OCI-LY1 (cell line): ENCODE data around the gene RNF11.

Source experiments
- H2AFZ ChIP-seq: fragments of 200-600 bp; sonication (generic), shearing (Covaris generic); 2 replicates; pipeline ENCODE4 v1.6.0; 2014; ENCODE audit warnings: antibody characterized with exemption, mild to moderate bottlenecking, low read length
- H3F3A ChIP-seq: fragments of 200-600 bp; sonication (generic), shearing (Covaris generic); 2 replicates; pipeline ENCODE4 v1.6.0; 2014; ENCODE audit warnings: mild to moderate bottlenecking, antibody characterized with exemption, low read length, moderate library complexity; ENCODE audit not compliant: insufficient read depth
- H3K27ac ChIP-seq: fragments of 200-600 bp; sonication (generic); 2 replicates; pipeline ENCODE4 v1.5.1; 2014; ENCODE audit warnings: low read length, mixed run types, mild to moderate bottlenecking, low read depth; ENCODE audit not compliant: poor library complexity, severe bottlenecking
- H3K27me3 ChIP-seq: fragments of 200-600 bp; sonication (generic); 2 replicates; pipeline ENCODE4 v1.6.0; 2014; ENCODE audit warnings: antibody characterized with exemption, mild to moderate bottlenecking, low read length, moderate library complexity; ENCODE audit not compliant: insufficient read depth
- H3K36me3 ChIP-seq: fragments of 200-600 bp; sonication (generic); 2 replicates; pipeline ENCODE4 v1.6.1; 2014; ENCODE audit warnings: mild to moderate bottlenecking, antibody characterized with exemption, low read length, moderate library complexity, mixed read lengths; ENCODE audit not compliant: insufficient read depth
- H3K4me1 ChIP-seq: fragments of 200-600 bp; sonication (generic); 2 replicates; pipeline ENCODE4 v1.5.1; 2014; ENCODE audit warnings: mild to moderate bottlenecking, low read length, moderate library complexity; ENCODE audit not compliant: insufficient read depth, severe bottlenecking
- H3K4me2 ChIP-seq: fragments of 200-600 bp; sonication (generic), shearing (Covaris generic); 2 replicates; pipeline ENCODE4 v1.6.1; 2014; ENCODE audit warnings: low read length
- H3K4me3 ChIP-seq: fragments of 200-600 bp; sonication (generic); 2 replicates; pipeline ENCODE4 v1.5.1; 2014; ENCODE audit warnings: low read length, low read depth, mild to moderate bottlenecking, mixed read lengths; ENCODE audit not compliant: poor library complexity, severe bottlenecking
- H3K79me2 ChIP-seq: fragments of 200-600 bp; shearing (Covaris generic); 2 replicates; pipeline ENCODE4 v1.6.1; 2016; ENCODE audit warnings: mixed run types, low read length, mixed read lengths; ENCODE audit not compliant: insufficient read depth
- H3K9ac ChIP-seq: fragments of 200-600 bp; sonication (generic), shearing (Covaris generic); 2 replicates; pipeline ENCODE4 v1.6.1; 2014; ENCODE audit warnings: mild to moderate bottlenecking, low read length, mixed read lengths
- H3K9me2 ChIP-seq: fragments of 200-600 bp; sonication (generic), shearing (Covaris generic); 2 replicates; pipeline ENCODE4 v1.6.1; 2014; ENCODE audit warnings: low read depth, mild to moderate bottlenecking, low read length, mixed read lengths
- H3K9me3 ChIP-seq: fragments of 200-600 bp; shearing (Covaris generic); 2 replicates; pipeline ENCODE4 v1.6.1; 2014; ENCODE audit warnings: low read length, mixed read lengths
- H4K20me1 ChIP-seq: fragments of 200-600 bp; sonication (generic), shearing (Covaris generic); 2 replicates; pipeline ENCODE4 v1.6.0; 2016; ENCODE audit warnings: mild to moderate bottlenecking, low read length; ENCODE audit not compliant: insufficient read depth
- CTCF ChIP-seq: fragments of 200-600 bp; sonication (generic), shearing (Covaris generic); IDR thresholded peaks from 2 replicates; pipeline ENCODE4 v1.5.1; 2017; ENCODE audit warnings: mild to moderate bottlenecking, antibody characterized with exemption, low read length, moderate library complexity, mixed read lengths
- EZH2 ChIP-seq: fragments of 200-600 bp; sonication (generic), shearing (Covaris generic); IDR thresholded peaks from 2 replicates; pipeline ENCODE4 v1.8.0; 2017; ENCODE audit warnings: borderline replicate concordance, mixed run types, mild to moderate bottlenecking, antibody characterized with exemption, low read length, moderate library complexity, mixed read lengths

The RNF11 gene

GRCh38 chr1:51289676-51290488 is 53.8 kb downstream of the RNF11 start:
- H3K4me1 ChIP-seq: no peaks in the 10 kb centered on the region
- H4K20me1 ChIP-seq: no peaks in the 10 kb centered on the region
- H3K4me3 ChIP-seq: no peak overlapping the region

GRCh38 chr1:51290489-51290847 is 54.4 kb downstream of the RNF11 start:
- Histone ChIP-seq H3K9me2 (no peaks in the 10 kb centered on the region), H4K20me1 (no peaks in the 10 kb centered on the region), H3K79me2 (no peaks in the 10 kb centered on the region), H3K27ac (no peak overlapping the region), H3K4me3 (no peak overlapping the region), H3F3A (no peaks in the 10 kb centered on the region), H3K4me1 (no peaks in the 10 kb centered on the region), H2AFZ (no peak overlapping the region), H3K9me3 (no peaks in the 10 kb centered on the region), H3K9ac (no peak overlapping the region), H3K4me2 (no peak overlapping the region), H3K36me3 (no peaks in the 10 kb centered on the region), H3K27me3 (peaks cover 7% of the 10 kb centered on the region; the same call in 1 of the 2 replicates)
- TF ChIP-seq CTCF (no peak), EZH2 (no peak)

More at GRCh38 chr1:51289676-51290488, 53.8 kb downstream of the RNF11 start:
- no peak overlapping the region for H3K9ac ChIP-seq
- H3F3A ChIP-seq: no peaks in the 10 kb centered on the region
- H3K27ac ChIP-seq: no peak overlapping the region
- no peak overlapping the region for H2AFZ ChIP-seq
- no peaks in the 10 kb centered on the region for H3K9me3 ChIP-seq
- H3K4me2 ChIP-seq: no peak overlapping the region
- no peaks in the 10 kb centered on the region for H3K79me2 ChIP-seq
- H3K36me3 ChIP-seq: no peaks in the 10 kb centered on the region
- peaks cover 7% of the 10 kb centered on the region; the same call in 1 of the 2 replicates for H3K27me3 ChIP-seq
- H3K9me2 ChIP-seq: no peaks in the 10 kb centered on the region
- TF ChIP-seq CTCF (no peak), EZH2 (no peak)

GRCh38 chr1:51293898-51294515 is 57.9 kb downstream of the RNF11 start:
- Histone ChIP-seq H3K27ac (no peak overlapping the region), H3K9me3 (no peaks in the 10 kb centered on the region), H3K79me2 (no peaks in the 10 kb centered on the region), H3K4me1 (peaks cover 7% of the 10 kb centered on the region), H3K9ac (no peak overlapping the region), H2AFZ (no peak overlapping the region), H4K20me1 (no peaks in the 10 kb centered on the region), H3K36me3 (no peaks in the 10 kb centered on the region), H3K4me2 (no peak overlapping the region), H3K9me2 (no peaks in the 10 kb centered on the region), H3F3A (no peaks in the 10 kb centered on the region), H3K27me3 (peaks cover 1% of the 10 kb centered on the region; the same call in 1 of the 2 replicates), H3K4me3 (no peak overlapping the region)
- TF ChIP-seq EZH2 (no peak), CTCF (no peak)
